HEK293 (cell line): ENCODE data around the gene CCDC87.

Experiments used
- GLIS2 ChIP-seq: fragments of 450-650 bp; formaldehyde crosslinking; IDR thresholded peaks from 2 replicates; pipeline ENCODE4 v1.5.1; 2016; ENCODE audit warnings: missing biosample characterization, missing genetic modification characterization
- HIC1 ChIP-seq: fragments of 450-650 bp; formaldehyde crosslinking; IDR thresholded peaks from 2 replicates; pipeline ENCODE4 v1.5.1; 2016; ENCODE audit warnings: missing biosample characterization, missing genetic modification characterization
- HOXA7 ChIP-seq: sonication (generic); formaldehyde crosslinking; IDR thresholded peaks from 2 replicates; pipeline ENCODE4 v1.8.1; 2022; ENCODE audit warnings: missing genetic modification reagents, borderline replicate concordance
- HOXD13 ChIP-seq: sonication (generic); formaldehyde crosslinking; IDR thresholded peaks from 2 replicates; pipeline ENCODE4 v1.8.0; 2022; ENCODE audit warnings: missing genetic modification reagents, borderline replicate concordance
- MYNN ChIP-seq: fragments of 450-650 bp; formaldehyde crosslinking; IDR thresholded peaks from 2 replicates; pipeline ENCODE4 v1.5.1; 2016; ENCODE audit warnings: missing biosample characterization, missing genetic modification characterization, borderline replicate concordance
- YY2 ChIP-seq: fragments of 450-650 bp; formaldehyde crosslinking; IDR thresholded peaks from 2 replicates; pipeline ENCODE4 v1.5.1; 2016; ENCODE audit warnings: missing biosample characterization, missing genetic modification characterization
- ZBTB26 ChIP-seq: fragments of 450-650 bp; formaldehyde crosslinking; optimal IDR thresholded peaks from 2 replicates; pipeline ENCODE3; 2016; ENCODE audit warnings: missing biosample characterization, mild to moderate bottlenecking, missing genetic modification characterization
- ZFHX2 ChIP-seq: fragments of 450-650 bp; formaldehyde crosslinking; conservative IDR thresholded peaks from 2 replicates; pipeline ENCODE4 v1.5.1; 2016; ENCODE audit warnings: missing biosample characterization, missing genetic modification characterization
- ZFP3 ChIP-seq: fragments of 450-650 bp; formaldehyde crosslinking; IDR thresholded peaks from 2 replicates; pipeline ENCODE4 v1.5.1; 2016; ENCODE audit warnings: low read depth, missing biosample characterization, missing genetic modification characterization
- ZFP69B ChIP-seq: fragments of 450-650 bp; formaldehyde crosslinking; IDR thresholded peaks from 2 replicates; pipeline ENCODE4 v1.5.1; 2016; ENCODE audit warnings: missing biosample characterization, missing genetic modification characterization
- ZIC2 ChIP-seq: fragments of 450-650 bp; formaldehyde crosslinking; IDR thresholded peaks from 2 replicates; pipeline ENCODE4 v1.5.1; 2016; ENCODE audit warnings: missing biosample characterization, missing genetic modification characterization
- ZNF133 ChIP-seq: fragments of 450-650 bp; formaldehyde crosslinking; IDR thresholded peaks from 2 replicates; pipeline ENCODE4 v1.5.1; 2016; ENCODE audit warnings: missing biosample characterization, missing genetic modification characterization
- ZNF146 ChIP-seq: fragments of 450-650 bp; formaldehyde crosslinking; IDR thresholded peaks from 2 replicates; pipeline ENCODE4 v1.5.1; 2016; ENCODE audit warnings: missing biosample characterization, missing genetic modification characterization
- ZNF155 ChIP-seq: fragments of 450-650 bp; formaldehyde crosslinking; IDR thresholded peaks from 2 replicates; pipeline ENCODE4 v1.5.1; 2016; ENCODE audit warnings: missing biosample characterization, missing genetic modification characterization
- ZNF16 ChIP-seq: fragments of 450-650 bp; formaldehyde crosslinking; IDR thresholded peaks from 2 replicates; pipeline ENCODE4 v1.5.1; 2016; ENCODE audit warnings: low read depth, missing biosample characterization, missing genetic modification characterization
- ZNF175 ChIP-seq: fragments of 450-650 bp; formaldehyde crosslinking; IDR thresholded peaks from 2 replicates; pipeline ENCODE4 v1.5.1; 2016; ENCODE audit warnings: missing biosample characterization, missing genetic modification characterization
- ZNF19 ChIP-seq: fragments of 450-650 bp; formaldehyde crosslinking; IDR thresholded peaks from 2 replicates; pipeline ENCODE4; 2016; ENCODE audit warnings: missing biosample characterization, missing genetic modification characterization, low read depth
- ZNF248 ChIP-seq: fragments of 450-650 bp; formaldehyde crosslinking; IDR thresholded peaks from 2 replicates; pipeline ENCODE4 v1.5.1; 2017; ENCODE audit warnings: missing biosample characterization, missing genetic modification characterization
- ZNF280D ChIP-seq: fragments of 450-650 bp; formaldehyde crosslinking; IDR thresholded peaks from 2 replicates; pipeline ENCODE4 v1.5.1; 2016; ENCODE audit warnings: missing biosample characterization, missing genetic modification characterization
- ZNF335 ChIP-seq: fragments of 450-650 bp; formaldehyde crosslinking; conservative IDR thresholded peaks from 2 replicates; pipeline ENCODE4 v1.5.1; 2016; ENCODE audit warnings: missing biosample characterization, missing genetic modification characterization
- ZNF341 ChIP-seq: fragments of 450-650 bp; formaldehyde crosslinking; IDR thresholded peaks from 2 replicates; pipeline ENCODE4; 2016; ENCODE audit warnings: low read depth, missing biosample characterization, missing genetic modification characterization
- ZNF366 ChIP-seq: fragments of 450-650 bp; formaldehyde crosslinking; conservative IDR thresholded peaks from 2 replicates; pipeline ENCODE4 v1.5.1; 2016; ENCODE audit warnings: missing biosample characterization, missing genetic modification characterization
- ZNF37A ChIP-seq: fragments of 450-650 bp; IDR thresholded peaks from 2 replicates; pipeline ENCODE4 v1.5.1; 2018; ENCODE audit warnings: missing biosample characterization, missing genetic modification characterization
- ZNF510 ChIP-seq: fragments of 450-650 bp; formaldehyde crosslinking; IDR thresholded peaks from 2 replicates; pipeline ENCODE4 v1.5.1; 2018; ENCODE audit warnings: mild to moderate bottlenecking, missing genetic modification characterization, missing biosample characterization; ENCODE audit not compliant: insufficient replicate concordance
- ZNF514 ChIP-seq: fragments of 450-650 bp; formaldehyde crosslinking; IDR thresholded peaks from 2 replicates; pipeline ENCODE4 v1.5.1; 2016; ENCODE audit warnings: missing biosample characterization, missing genetic modification characterization
- ZNF549 ChIP-seq: fragments of 450-650 bp; IDR thresholded peaks from 2 replicates; pipeline ENCODE4 v1.5.1; 2018; ENCODE audit warnings: missing biosample characterization, missing genetic modification characterization, mild to moderate bottlenecking, inconsistent platforms, moderate library complexity
- ZNF580 ChIP-seq: fragments of 450-650 bp; formaldehyde crosslinking; IDR thresholded peaks from 2 replicates; pipeline ENCODE4 v1.5.1; 2016; ENCODE audit warnings: missing biosample characterization, missing genetic modification characterization
- ZNF596 ChIP-seq: fragments of 450-650 bp; IDR thresholded peaks from 2 replicates; pipeline ENCODE4 v1.5.0; 2018; ENCODE audit warnings: missing biosample characterization, mild to moderate bottlenecking, missing genetic modification characterization, moderate library complexity
- ZNF600 ChIP-seq: fragments of 450-650 bp; formaldehyde crosslinking; IDR thresholded peaks from 2 replicates; pipeline ENCODE4 v1.5.1; 2016; ENCODE audit warnings: missing biosample characterization, missing genetic modification characterization
- ZNF639 ChIP-seq: fragments of 450-650 bp; formaldehyde crosslinking; IDR thresholded peaks from 2 replicates; pipeline ENCODE4 v1.5.1; 2016; ENCODE audit warnings: missing biosample characterization, missing genetic modification characterization
- ZNF776 ChIP-seq: fragments of 450-650 bp; formaldehyde crosslinking; IDR thresholded peaks from 2 replicates; pipeline ENCODE4 v1.5.0; 2017; ENCODE audit warnings: missing biosample characterization, missing genetic modification characterization, borderline replicate concordance
- ZSCAN16 ChIP-seq: fragments of 450-650 bp; formaldehyde crosslinking; IDR thresholded peaks from 2 replicates; pipeline ENCODE4 v1.5.1; 2016; ENCODE audit warnings: missing biosample characterization, missing genetic modification characterization
- ZXDB ChIP-seq: fragments of 450-650 bp; formaldehyde crosslinking; IDR thresholded peaks from 2 replicates; pipeline ENCODE4 v1.5.1; 2016; ENCODE audit warnings: missing biosample characterization, missing genetic modification characterization

Gene CCDC87

GRCh38 chr11:66638177-66639065, 45.6 kb upstream of the CCDC87 start, which contains the start of gene RBM4 (continued):
- TF ChIP-seq ZNF639 (tag by site-specific recombination) = peak; percentile 36; the same call in 1 of the 2 replicates
- 0 out of 2 replicates have a peak, but pooled peaks have one; percentile 20 for TF ChIP-seq MYNN
- peak; percentile 30; the same call in 1 of the 2 replicates for TF ChIP-seq YY2 (tag by site-specific recombination)
- peak; percentile 63 for TF ChIP-seq ZFP69B (tag by site-specific recombination)
- 0 out of 2 replicates have a peak, but pooled peaks have one; percentile 60 for TF ChIP-seq ZNF580 (tag by site-specific recombination)
- TF ChIP-seq ZNF280D = 0 out of 2 replicates have a peak, but pooled peaks have one; percentile 49
- TF ChIP-seq ZXDB (tag by site-specific recombination) = peak; percentile 59
- TF ChIP-seq ZFHX2 (tag by site-specific recombination) = peak; percentile 43
- peak; percentile 32; the same call in 1 of the 2 replicates for TF ChIP-seq ZNF366 (tag by site-specific recombination)
- no peak for TF ChIP-seq ZNF175 (tag by site-specific recombination)
- no peak for TF ChIP-seq ZNF776 (tag by site-specific recombination)
- TF ChIP-seq ZNF549 (tag by site-specific recombination) = no peak
- 0 out of 2 replicates have a peak, but pooled peaks have one; percentile 44 for TF ChIP-seq ZNF596
- no peak for TF ChIP-seq ZSCAN16 (tag by site-specific recombination)
- no peak for TF ChIP-seq ZNF19
- no peak for TF ChIP-seq ZNF37A (tag by site-specific recombination)
- TF ChIP-seq ZNF16 (tag by site-specific recombination) = no peak
- peak; percentile 97; the same call in 1 of the 2 replicates for TF ChIP-seq GLIS2 (tag by site-specific recombination)
- TF ChIP-seq ZNF146 (tag by site-specific recombination) = no peak
- no peak for TF ChIP-seq ZNF248
- TF ChIP-seq ZBTB26 = peak; percentile 57
- TF ChIP-seq HOXA7 (CRISPR knock-in tag) = no peak
- TF ChIP-seq ZNF341 (tag by site-specific recombination) = peak; percentile 87
- TF ChIP-seq ZNF600 (tag by site-specific recombination) = no peak
- TF ChIP-seq ZNF510 (tag by site-specific recombination) = no peak
- no peak for TF ChIP-seq HOXD13 (CRISPR knock-in tag)
- TF ChIP-seq ZFP3 = no peak
- TF ChIP-seq ZIC2 = peak; percentile 35
- peak; percentile 90 for TF ChIP-seq ZNF335 (tag by site-specific recombination)
- no peak for TF ChIP-seq ZNF514 (tag by site-specific recombination)
- TF ChIP-seq ZNF155 (tag by site-specific recombination) = no peak
- peak; percentile 54 for TF ChIP-seq HIC1
- TF ChIP-seq ZNF133 (tag by site-specific recombination) = no peak
